ENCODE measurements around the gene P2RY12.

The P2RY12 gene

DNA sequence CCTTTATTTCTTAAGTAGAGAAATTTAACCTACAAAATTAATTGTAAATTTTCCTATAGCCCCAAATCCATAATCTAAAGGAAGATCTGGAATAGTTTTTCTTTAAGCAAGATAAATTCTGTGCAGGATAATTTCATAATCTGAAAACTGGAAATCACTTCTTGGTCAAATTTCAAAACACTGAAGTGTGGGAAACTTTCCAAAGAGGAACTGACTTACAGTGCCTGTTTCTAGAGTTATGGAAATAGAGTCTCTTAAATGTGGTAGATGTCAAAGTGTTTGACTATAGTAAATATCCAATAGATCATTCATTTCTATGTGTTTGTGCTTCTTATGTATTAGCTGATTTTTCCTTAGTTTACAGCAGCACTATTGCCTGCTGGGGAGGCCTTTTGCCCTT, 53.7 kb downstream of the P2RY12 start:
- no peak for DNase-seq

DNA sequence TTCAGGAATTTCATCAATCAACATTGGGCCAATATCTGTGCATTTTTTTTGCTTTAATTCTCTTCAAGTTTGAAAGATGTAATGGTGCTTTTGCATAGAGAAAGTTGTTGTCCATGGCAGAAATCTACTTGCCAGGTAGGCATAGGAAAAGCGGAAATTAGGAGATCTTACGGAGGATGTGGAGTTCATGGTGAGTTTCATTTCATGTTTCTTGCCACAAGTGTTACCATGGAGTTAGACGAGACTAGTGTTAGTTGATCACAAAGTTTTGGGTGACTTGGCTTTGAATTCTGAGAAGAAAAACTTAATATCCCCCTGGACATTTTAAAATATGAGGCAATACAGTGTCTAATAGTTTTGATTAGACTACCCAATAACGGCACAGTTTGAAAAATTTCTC, 54.2 kb downstream of the P2RY12 start:
- DNase-seq, result no peak

DNA sequence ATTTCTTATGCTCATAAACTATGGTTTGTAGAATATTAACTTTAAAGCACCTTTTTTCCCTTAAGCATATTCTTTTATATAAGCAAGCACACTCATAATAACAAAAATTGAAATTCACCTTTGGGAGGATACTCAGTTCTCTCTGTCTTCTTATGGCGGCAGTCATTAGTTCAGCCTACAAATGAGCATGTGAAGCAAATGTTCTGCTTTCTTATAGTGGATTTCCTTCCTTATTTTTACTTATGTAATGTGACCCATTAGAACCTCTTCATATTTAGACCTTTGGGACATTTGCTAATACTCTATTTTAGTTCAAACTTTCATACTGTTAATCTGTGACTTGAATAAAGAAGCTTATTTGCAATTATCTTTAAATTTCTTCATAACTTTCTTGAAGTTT, 55.2 kb downstream of the P2RY12 start, which contains the start of gene P2RY13:
TSS of gene P2RY13 (minus strand) at position 187 of the 400 bp plus-strand sequence. CDS start at position 166, 21 bp downstream.
- DNase-seq, result no peak

DNA sequence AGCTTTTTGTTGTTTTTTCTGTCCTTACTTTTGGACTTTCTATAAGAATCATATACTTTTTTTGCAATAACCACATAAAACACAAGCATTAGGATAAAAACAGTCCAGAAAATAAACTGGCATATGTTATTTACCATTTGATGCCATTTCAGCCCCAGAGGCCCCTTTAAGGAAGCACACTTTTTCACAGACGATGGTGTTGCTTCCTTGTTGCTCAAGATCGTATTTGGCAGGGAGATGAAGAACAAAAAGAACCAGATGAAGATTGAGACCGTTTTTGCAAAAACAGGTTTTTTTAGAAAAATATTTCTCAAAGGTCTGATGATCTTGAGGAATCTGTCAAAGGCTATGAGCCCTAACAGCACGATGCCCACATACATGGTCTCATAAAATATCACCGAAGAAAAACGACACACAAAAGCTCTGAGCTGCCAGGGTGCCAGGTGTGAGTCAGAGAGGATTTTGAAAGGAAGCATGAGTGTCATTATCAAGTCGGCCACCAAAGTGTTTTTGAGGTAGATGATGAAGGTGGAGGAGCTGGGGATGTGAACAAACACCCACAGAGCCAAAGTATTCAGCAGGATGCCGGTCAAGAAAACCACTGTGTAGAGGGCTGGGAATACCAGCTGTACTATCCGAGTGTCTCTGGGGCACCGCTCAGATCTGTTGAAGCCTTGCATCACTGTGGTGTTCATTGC, 56.1 kb downstream of the P2RY12 start:
- DNase-seq, result no peak

DNA sequence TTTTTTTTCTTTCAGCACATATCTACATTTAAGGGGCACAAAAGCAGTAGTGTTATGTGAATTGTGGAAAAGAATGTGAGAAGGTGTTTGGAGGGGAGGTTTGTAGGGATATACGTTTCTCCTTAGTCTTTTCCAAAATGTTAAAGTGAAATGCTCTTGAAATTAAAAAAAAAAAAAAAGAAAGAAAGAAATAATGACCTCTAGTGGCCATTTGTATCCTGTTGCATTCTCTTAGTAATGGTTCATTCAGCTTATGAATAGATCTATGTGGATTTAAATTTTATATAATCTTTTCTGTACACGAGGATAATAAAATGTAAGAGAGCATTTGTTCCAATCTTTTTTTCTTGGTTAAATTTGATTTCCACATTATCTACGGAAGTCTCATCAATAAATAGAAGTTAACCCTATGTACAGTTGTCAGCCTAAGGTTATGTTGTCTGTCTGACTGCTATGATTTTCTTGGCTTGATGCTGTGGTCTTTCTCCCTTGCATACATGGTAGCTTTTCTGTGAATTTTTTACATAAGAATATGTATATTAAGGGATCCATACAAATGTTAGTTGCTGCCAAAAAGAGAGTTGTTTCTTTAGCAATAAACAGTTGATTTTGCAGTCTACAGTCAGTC, 56.9 kb downstream of the P2RY12 start:
- no peak for DNase-seq

DNA sequence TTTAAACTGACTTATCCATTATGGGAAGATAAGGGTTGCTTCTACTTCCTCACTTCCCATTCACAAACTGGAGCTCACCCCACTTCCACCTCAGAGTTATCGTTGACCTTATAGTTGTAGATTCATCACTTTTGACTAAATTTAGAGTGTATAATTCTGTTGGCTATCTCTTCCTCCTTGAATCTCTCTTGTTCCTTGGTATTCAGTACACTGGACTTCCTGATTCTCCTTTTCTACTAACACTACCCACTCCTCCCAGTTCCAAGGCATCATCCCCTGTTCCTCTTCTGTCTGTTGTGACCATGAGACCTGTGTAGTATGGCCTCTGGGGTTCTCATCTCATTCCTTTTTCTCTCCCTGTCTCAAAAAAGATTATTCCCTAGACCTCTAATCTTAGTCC, 62.0 kb downstream of the P2RY12 start:
- DNase-seq, result no peak

DNA sequence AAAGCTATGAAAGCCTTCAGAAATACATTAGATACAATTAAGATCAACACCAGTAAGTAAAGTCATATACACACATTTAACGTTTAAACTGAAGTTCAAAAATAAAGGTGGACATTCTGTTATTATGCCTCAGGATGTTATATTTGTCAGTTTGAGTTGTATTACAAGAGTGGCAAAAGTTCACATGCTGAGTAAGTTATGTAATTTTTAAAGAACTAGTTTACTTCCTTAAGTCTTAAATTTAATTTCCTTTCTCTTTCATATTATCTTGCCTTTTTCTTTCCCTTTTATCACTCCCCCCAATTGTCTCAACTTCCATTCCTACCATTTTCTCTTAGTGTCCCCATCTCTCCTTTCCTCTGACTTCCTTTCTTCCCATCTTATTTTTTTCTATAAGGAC, 63.0 kb downstream of the P2RY12 start:
- no peak for DNase-seq

DNA sequence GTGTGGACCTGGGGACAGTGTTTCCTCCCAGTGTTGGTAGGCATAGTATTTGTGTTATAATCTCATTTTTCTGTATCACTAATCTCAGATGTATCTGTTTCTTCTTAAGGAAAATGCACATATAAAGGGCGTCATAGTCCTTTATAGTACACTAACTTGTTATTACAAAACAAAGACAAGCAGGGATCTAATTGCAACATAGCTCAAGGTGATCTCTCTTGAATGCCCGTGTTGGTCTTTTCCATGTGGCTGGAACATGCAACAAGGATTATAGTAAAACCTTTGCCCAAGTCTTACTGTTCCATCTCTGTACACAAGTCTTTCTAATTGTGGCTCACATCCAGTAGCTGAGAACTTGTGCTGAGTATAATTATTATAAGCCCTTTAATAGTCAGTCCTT, 64.4 kb downstream of the P2RY12 start:
- DNase-seq, result no peak

DNA sequence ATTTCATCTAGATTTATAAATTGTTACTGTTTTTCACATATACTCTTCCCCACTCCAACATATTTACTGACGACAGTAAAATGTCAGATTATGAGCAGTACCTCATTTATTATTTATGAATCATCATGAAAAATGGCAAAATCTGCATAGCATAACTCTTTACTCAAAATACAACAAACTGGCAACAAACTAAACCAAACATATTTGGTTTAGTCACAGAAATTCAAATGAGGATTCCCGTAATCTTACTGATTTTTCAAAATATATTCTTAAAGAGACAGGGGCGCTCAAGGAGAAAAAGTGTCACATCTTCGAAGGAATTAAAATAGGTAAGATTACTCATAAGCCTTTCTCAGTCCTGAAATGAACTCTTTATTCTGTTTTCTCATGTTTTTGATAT, 64.9 kb downstream of the P2RY12 start:
- DNase-seq, result no peak

DNA sequence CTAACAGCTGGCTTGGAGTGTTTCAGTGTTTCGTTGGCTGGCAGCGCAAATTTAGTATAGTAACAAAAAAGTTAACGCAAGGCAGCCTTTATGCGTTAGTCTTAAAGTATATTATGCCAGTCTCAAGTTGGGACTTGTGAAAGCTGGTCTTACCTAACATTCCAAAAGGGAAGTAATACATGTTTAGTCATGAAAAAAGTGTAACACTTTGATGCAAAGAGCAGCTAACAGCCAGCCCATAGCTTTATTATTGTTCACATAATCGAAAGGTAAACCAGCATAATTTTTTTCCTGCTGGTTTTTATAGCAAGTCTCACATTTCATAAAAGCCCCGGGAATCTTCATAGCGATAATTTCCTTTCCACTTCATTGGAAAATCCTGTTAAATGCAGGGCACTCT, 65.6 kb downstream of the P2RY12 start:
- no peak for DNase-seq

DNA sequence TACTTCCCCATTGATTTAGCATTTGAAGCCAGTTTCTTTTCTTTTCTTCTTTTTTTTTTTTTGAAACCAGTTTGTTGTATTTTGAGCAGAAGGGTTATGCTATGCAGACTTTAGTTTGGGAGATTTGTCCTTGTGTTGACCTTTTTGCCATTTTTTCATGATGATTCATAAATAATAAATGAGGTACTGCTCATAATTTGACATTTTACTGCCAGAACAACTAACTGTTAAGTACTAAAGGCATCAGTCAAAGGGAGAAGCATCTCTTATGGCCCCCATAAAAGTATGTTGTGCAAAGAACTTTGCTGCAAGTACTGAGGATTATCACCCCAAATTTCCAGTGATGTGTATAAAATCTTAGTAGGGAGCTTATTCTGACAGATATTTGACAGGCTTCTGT, 66.2 kb downstream of the P2RY12 start:
- DNase-seq, result no peak

DNA sequence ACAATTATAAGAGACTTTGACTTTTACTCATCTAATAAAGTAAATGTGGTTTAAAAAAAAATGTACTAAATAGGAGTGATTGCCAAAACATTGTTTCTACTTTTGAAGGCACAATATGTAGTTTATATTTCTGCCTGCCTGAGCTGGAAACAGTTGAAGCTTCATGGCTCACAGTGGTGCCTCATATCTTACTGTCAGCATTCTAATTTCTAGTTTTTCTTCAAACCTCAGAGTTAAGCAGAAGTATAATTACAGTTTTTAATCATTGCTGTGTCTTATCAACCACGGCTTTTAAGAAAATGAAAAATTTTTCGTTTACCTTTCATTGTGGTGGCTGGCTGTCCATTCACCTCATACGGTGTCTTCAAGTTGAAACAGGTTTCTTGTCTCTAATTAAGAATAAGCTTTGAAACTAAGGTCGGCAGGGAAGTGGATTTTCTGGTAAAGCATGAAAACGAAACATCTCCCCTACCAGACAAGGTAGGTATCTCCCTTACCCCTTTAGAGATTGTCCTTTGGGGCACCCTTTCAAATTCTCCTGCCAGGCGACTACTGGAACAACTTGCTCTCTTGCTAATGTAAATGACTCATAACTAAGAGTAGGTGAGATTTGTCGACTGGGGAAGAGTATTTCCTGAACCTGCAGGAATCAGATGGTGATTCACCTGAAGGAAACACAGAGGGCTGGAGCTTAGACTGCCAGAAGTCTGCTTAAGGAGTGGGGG, 68.1 kb downstream of the P2RY12 start, which contains the start of gene GPR87:
TSS of gene GPR87 (minus strand) at position 554 of the 725 bp plus-strand sequence. CDS start 16,720 bp downstream, outside the sequence.
- DNase-seq, result no peak

DNA sequence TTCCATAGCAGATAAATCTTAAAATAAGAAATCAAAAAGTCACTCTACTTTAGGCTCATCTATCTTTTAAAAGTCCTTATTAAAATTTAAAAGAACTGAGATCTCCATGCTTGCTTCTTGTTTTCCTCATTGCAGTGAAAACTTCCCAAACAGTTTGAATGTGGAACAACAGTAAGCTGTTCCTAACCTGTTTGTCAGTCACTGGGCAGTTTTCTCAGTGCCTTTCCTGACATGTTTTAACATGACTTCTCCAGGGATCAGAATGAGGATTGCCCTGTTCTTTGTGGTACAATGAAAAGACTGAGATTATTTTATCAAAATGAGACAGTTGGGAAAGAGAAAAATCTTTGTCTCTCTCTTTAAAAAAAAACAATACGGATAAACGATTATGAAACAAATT, 68.7 kb downstream of the P2RY12 start:
- DNase-seq, result no peak

DNA sequence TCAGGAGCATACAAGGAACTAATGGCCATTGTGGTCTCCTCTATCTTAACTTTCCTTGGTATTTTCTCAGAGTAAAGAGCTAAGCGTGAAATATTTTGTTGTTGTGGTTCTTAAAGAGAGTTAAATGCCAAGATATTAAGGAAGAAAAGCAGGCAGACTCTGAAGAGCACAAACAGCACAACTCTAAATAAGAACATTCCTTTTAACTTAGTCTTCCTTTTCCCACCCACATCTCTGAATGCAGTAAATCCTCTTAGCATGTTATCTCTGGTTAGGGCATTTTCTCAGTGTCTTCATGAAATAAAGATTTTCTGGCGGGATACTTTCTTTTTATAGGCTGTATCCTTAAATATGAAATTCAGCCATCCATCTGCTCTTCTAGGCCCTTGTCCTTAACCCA, 69.4 kb downstream of the P2RY12 start:
- no peak for DNase-seq

DNA sequence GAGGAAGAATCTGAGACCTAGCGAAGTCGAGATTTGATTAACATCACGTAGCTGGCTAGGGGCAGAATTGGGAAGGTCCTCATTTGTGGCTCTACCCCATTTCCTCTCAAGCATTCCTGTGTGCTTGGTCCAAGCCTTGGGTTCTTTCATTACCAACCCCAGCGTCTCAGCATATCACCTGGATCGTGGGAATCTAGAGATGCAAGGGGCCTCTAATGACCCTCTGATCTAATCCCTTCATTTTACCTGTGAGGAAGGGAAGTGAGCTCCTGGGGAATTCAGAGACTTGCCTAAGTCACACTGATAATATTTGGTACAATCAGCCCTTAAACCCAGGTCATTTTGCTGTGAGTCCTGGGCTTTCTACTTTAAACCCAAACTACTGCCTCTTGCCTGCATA, 70.0 kb downstream of the P2RY12 start:
- no peak for DNase-seq

DNA sequence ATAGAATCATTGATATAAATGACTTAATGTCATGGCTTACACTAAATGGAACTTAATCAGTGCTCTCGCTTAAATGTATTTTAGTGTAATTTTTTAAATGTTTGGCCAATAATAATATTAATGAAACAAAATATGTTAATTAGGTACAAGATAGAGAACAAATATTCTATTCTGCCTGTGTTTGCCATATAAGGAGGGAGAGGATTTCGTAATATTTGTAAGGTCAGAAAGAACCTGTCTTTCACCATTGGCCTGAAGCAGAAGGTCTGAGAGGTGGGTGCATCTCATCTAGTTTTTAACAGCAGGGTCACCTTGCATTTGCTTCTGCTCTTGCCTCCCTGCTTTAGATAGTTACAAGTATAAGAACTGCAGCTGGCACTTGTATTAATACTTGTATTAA, 70.4 kb downstream of the P2RY12 start:
- DNase-seq, result no peak

DNA sequence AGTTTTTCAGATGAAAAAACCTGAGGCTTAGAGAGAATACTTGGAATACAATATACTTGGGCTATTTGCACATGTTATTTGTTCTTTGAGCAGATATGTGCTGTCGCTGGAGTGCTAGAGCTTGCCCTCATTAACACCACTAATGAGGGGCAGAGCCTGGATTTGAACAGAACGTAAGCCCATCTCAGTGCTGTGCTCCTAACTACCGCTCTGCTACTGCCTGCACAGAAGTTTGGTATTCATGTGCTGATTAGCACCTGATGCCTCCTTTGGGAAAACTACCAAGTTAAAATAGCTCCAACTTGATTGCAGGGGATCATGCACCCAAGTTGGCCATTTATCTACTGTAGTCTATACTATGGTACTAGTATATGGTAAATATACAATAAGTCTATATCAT, 71.6 kb downstream of the P2RY12 start:
- no peak for DNase-seq

DNA sequence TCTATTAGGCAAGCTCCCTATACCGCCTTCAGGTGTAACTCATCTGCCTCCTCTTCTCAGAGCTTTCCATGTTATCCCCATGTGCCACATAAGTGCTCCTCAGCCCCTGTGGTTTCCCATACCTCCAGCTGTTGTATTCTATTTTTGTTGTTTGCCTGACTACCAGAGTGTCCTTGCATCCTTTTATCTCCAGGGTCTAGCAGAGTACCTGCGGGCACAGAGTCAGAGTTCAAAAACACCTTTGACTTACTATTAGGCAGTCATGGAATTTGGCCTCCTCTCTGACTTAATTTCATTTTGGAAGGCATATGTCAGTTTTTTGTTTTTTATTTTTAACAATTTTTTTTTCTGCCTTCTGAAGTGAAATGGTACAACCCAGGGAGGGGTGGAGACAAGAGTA, 75.0 kb downstream of the P2RY12 start:
- no peak for DNase-seq

DNA sequence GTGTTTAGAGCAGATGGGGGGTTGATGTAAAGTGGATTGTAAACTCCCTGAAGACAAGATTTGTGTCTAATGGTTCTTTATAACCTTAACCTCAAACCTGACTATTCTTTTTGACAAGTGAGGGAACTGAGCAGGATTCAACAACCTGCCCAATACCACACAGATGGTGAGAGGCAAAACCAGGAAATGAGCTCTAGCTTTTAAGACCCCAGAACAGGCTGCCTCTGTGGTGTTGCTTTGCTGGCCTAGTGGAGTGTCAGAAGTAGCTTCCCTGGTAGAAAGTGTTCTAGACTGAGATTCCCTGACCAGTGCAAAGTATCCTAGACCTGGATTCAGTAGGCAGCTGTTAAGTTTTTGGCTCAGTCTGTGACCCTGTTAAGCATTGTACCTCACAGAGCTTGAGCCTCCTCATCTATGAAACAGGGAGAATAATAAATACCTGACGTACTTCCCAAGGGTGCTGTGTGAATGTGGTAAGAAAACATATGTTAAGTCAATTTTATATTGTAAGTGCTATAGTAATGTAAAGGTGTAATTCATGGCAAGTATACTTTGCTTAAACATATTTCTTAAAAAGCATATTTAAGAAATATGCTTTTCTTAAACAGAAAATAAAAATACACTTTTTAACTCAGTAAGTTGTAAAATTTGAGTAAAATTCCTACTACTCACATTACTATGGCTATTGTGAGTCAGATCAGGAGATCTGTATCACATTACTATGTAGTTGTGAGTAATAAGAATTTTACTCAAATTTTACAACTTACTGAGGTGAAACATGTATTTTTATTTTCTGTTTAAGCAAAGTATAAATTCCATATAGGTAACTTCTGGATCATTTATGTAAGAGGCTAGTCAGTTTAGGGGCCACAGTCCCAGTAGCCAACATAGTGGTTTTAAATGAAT, 76.7 kb downstream of the P2RY12 start:
- DNase-seq, result no peak

DNA sequence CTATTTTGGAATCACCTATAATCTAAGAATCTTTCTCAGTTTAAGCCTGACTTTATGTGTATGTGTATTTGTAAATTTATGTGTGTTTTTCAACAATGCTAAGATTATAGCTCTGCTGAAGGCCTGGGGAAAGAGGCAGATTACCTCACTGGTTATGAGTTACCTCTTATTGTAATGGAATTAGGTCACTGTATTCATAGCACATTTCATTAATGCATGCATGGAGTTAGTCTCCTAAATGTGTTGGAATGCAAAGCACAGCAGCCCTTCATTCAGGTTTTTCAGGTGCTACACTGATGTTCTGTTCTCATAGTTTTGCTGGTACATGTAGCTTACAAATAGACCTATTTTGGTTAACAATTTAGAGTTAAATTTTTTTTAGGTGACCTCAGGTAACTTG, 77.4 kb downstream of the P2RY12 start:
- no peak for DNase-seq

DNA sequence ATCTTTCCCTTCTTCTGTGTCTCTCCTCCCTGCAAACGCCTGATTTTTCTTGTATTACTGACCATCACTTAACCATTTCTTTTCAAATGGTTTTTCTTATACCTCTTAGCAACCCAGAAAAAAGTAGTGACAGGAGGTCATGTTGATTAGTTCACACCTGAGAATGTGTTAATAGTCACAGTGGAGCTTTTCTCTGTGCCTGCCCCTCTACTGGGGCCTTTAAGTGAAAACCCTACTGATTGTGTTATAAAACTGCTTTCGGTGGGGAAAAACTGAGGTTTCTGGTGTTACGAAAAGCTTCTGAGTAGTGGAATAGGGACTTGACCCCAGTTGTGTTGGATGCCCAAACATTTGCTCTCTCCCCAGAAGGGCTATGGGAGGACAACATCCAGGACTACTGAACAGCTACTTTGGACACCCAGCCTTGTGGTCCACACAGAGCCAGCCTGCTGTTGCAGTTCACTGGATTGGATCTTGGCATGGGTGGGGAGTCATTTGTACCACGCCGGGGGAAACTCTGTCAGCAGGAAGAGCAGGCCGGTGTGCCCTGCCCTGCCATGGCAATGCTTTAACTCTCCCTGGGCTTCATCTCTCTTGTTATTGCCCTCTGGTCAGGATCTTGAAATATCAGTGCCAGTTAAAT, 78.3 kb downstream of the P2RY12 start:
- no peak for DNase-seq

DNA sequence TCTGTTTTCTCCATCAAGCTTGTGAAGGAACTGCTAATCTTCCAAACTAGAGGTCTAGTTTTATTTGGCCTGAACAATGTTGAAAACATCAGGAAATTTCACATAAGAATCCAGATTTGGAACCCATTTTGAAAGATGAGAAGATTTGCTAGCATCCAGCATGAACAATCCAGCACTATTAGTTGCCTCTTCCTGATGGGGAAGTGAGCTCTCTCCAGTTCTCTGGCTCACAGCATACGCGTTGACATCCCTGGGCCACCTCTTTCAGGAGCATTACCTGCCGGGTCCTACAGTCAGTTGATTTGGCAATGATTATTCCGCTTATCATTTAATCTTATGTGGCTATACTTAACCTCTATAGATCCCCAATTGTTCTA, 78.8 kb downstream of the P2RY12 start:
- DNase-seq, result no peak
